Mesendoderm (in vitro differentiated cells): Measurements from ENCODE around the gene BICRAL.

ENCODE experiments used
- DNase-seq: peaks from one replicate; pipeline ENCODE4 v3.0.0; 2013
- H2AK5ac ChIP-seq: 2 replicates; pipeline ENCODE4 v1.6.1; 2013; ENCODE audit warnings: low read length, inconsistent platforms
- H2BK120ac ChIP-seq: 2 replicates; pipeline ENCODE4 v1.6.1; 2013; ENCODE audit warnings: low read depth, mild to moderate bottlenecking, low read length, moderate library complexity, mixed read lengths
- H2BK15ac ChIP-seq: replicated peaks from 2 replicates; pipeline ENCODE4 v1.6.1; 2013; ENCODE audit warnings: low read depth, mild to moderate bottlenecking, moderate library complexity
- H2BK5ac ChIP-seq: 2 replicates; pipeline ENCODE4 v1.6.1; 2013; ENCODE audit warnings: low read length, inconsistent platforms
- H3K18ac ChIP-seq: 2 replicates; pipeline ENCODE4 v1.6.1; 2013; ENCODE audit warnings: mild to moderate bottlenecking, low read length, mixed read lengths
- H3K23ac ChIP-seq: one replicate; pipeline ENCODE4 v1.6.1; 2013; ENCODE audit warnings: low read length
- H3K27ac ChIP-seq: 2 replicates; pipeline ENCODE4 v1.5.1; 2013; ENCODE audit warnings: low read depth, mild to moderate bottlenecking, inconsistent platforms, low read length, moderate library complexity
- H3K27me3 ChIP-seq: 2 replicates; pipeline ENCODE4 v1.6.1; 2013; ENCODE audit warnings: low read length, control low read depth, mild to moderate bottlenecking, inconsistent platforms; ENCODE audit not compliant: insufficient read depth, poor library complexity
- H3K36me3 ChIP-seq: 2 replicates; pipeline ENCODE4 v1.6.1; 2013; ENCODE audit warnings: low read length, inconsistent platforms; ENCODE audit not compliant: control insufficient read depth, insufficient read depth
- H3K4ac ChIP-seq: one replicate; pipeline ENCODE4 v1.6.1; 2013; ENCODE audit warnings: low read depth, mild to moderate bottlenecking, low read length, moderate library complexity
- H3K4me1 ChIP-seq: 2 replicates; pipeline ENCODE4 v1.6.1; 2013; ENCODE audit warnings: low read depth, low read length, inconsistent platforms; ENCODE audit not compliant: control insufficient read depth
- H3K4me2 ChIP-seq: 2 replicates; pipeline ENCODE4 v1.6.1; 2013; ENCODE audit warnings: low read length
- H3K4me3 ChIP-seq: 2 replicates; pipeline ENCODE4 v1.5.1; 2013; ENCODE audit warnings: mild to moderate bottlenecking, low read length
- H3K56ac ChIP-seq: one replicate; pipeline ENCODE4 v1.6.1; 2013; ENCODE audit warnings: low read length
- H3K79me1 ChIP-seq: 2 replicates; pipeline ENCODE4 v1.6.1; 2013; ENCODE audit warnings: low read length, inconsistent platforms
- H3K79me2 ChIP-seq: 2 replicates; pipeline ENCODE4 v1.6.1; 2013; ENCODE audit warnings: mild to moderate bottlenecking, low read length; ENCODE audit not compliant: control insufficient read depth, insufficient read depth
- H3K9ac ChIP-seq: 2 replicates; pipeline ENCODE4 v1.6.1; 2013; ENCODE audit warnings: low read length, inconsistent platforms
- H4K5ac ChIP-seq: one replicate; pipeline ENCODE4 v1.6.1; 2013; ENCODE audit warnings: low read length
- H4K8ac ChIP-seq: one replicate; pipeline ENCODE4 v1.6.1; 2013; ENCODE audit warnings: low read depth, mild to moderate bottlenecking, control low read depth, low read length, moderate library complexity
- WGBS: extraction: QIAGEN DNeasy Blood & Tissue Kit; methylation state at CpG from one replicate; pipeline ENCODE4 v1.1.7; 2013; ENCODE audit warnings: low lambda C conversion rate, missing lambda C conversion rate; ENCODE audit not compliant: insufficient coverage; ENCODE audit errors: extremely low coverage; 5-methylcytosine and 5-hydroxymethylcytosine counted together

The BICRAL gene

GRCh38 chr6:42742116-42742894, 39.5 kb upstream of the BICRAL start:
- Histone ChIP-seq H2AK5ac (no peak overlapping the region), H4K5ac (no peak overlapping the region), H3K18ac (no peak overlapping the region), H3K79me1 (peaks cover 7% of the 10 kb centered on the region), H2BK5ac (no peak overlapping the region), H3K27ac (no peak overlapping the region), H3K79me2 (peaks cover 17% of the 10 kb centered on the region), H2BK15ac (no peak overlapping the region), H2BK120ac (no peak overlapping the region), H3K27me3 (no peaks in the 10 kb centered on the region), H3K4me2 (no peak overlapping the region), H3K4me1 (peaks cover 2% of the 10 kb centered on the region), H3K36me3 (no peaks in the 10 kb centered on the region), H3K23ac (no peak overlapping the region), H3K56ac (no peak overlapping the region), H3K4me3 (no peak overlapping the region), H3K9ac (no peak overlapping the region), H3K4ac (no peak overlapping the region), H4K8ac (no peak overlapping the region)
- no peak for DNase-seq
- WGBS: no CpG with 5 or more reads among the region's 5 CpGs

- Histone ChIP-seq H3K56ac (no peak overlapping the region), H3K4ac (no peak overlapping the region), H4K8ac (no peak overlapping the region), H4K5ac (no peak overlapping the region), H3K4me3 (peak overlapping the region; percentile 100), H3K4me2 (peak overlapping the region; percentile 95), H3K4me1 (peaks cover 2% of the 10 kb centered on the region), H2BK15ac (no peak overlapping the region), H3K79me2 (peaks cover 17% of the 10 kb centered on the region), H2AK5ac (no peak overlapping the region), H3K27ac (no peak overlapping the region), H3K36me3 (no peaks in the 10 kb centered on the region), H3K23ac (no peak overlapping the region), H2BK120ac (no peak overlapping the region), H3K27me3 (no peaks in the 10 kb centered on the region), H3K9ac (peak overlapping the region; percentile 97), H2BK5ac (no peak overlapping the region), H3K79me1 (peaks cover 9% of the 10 kb centered on the region), H3K18ac (no peak overlapping the region)
- DNase-seq: no peak
- no CpG with 5 or more reads among the region's 21 CpGs for WGBS
These were observed 37.4 kb upstream of the BICRAL start for GRCh38 chr6:42744351-42744893.

- no CpG with 5 or more reads among the region's 29 CpGs for WGBS
- peak; percentile 54 for DNase-seq
- peak overlapping the region; percentile 99 for H3K56ac ChIP-seq
- H3K4me1 ChIP-seq: peaks cover 2% of the 10 kb centered on the region
- H3K4me2 ChIP-seq: peak overlapping the region; percentile 95
- no peaks in the 10 kb centered on the region for H3K36me3 ChIP-seq
- H4K5ac ChIP-seq: no peak overlapping the region
- H3K4me3 ChIP-seq: peak overlapping the region; percentile 100
- H3K27ac ChIP-seq: peak overlapping the region; percentile 14
- no peaks in the 10 kb centered on the region for H3K27me3 ChIP-seq
- no peak overlapping the region for H3K4ac ChIP-seq
- H2BK5ac ChIP-seq: no peak overlapping the region
- H4K8ac ChIP-seq: no peak overlapping the region
- peaks cover 17% of the 10 kb centered on the region for H3K79me2 ChIP-seq
- no peak overlapping the region for H2BK15ac ChIP-seq
- H2BK120ac ChIP-seq: no peak overlapping the region
- no peak overlapping the region for H3K23ac ChIP-seq
- H3K18ac ChIP-seq: peak overlapping the region; percentile 23
- peaks cover 9% of the 10 kb centered on the region for H3K79me1 ChIP-seq
- no peak overlapping the region for H2AK5ac ChIP-seq
- H3K9ac ChIP-seq: peak overlapping the region; percentile 97
These were observed 36.7 kb upstream of the BICRAL start for GRCh38 chr6:42745083-42745639.

GRCh38 chr6:42745640-42746462, 36.0 kb upstream of the BICRAL start, which contains the start of gene TBCC:
TBCC (minus strand) TSS chr6:42746103; CDS start chr6:42746073, 30 bp downstream.
- no peak within 1 kb of the TSS for H3K23ac ChIP-seq
- peak within 1 kb of the TSS; percentile 99 for H3K27ac ChIP-seq
- peak within 1 kb of the TSS; percentile 92 for H3K4ac ChIP-seq
- H4K8ac ChIP-seq: peak within 1 kb of the TSS; percentile 59
- no peak within 1 kb of the TSS for H2BK15ac ChIP-seq
- peak within 1 kb of the TSS; percentile 100 for H3K4me3 ChIP-seq
- peaks cover 9% of the 10 kb centered on the region for H3K79me1 ChIP-seq
- peaks cover 2% of the 10 kb centered on the region for H3K4me1 ChIP-seq
- H4K5ac ChIP-seq: no peak within 1 kb of the TSS
- H2BK5ac ChIP-seq: peak within 1 kb of the TSS; percentile 69
- H2BK120ac ChIP-seq: peak within 1 kb of the TSS; percentile 86
- peak within 1 kb of the TSS; percentile 91 for H3K18ac ChIP-seq
- WGBS: no CpG with 5 or more reads among the region's 57 CpGs
- no peak within 1 kb of the TSS for H2AK5ac ChIP-seq
- H3K27me3 ChIP-seq: no peaks in the 10 kb centered on the region
- H3K56ac ChIP-seq: peak within 1 kb of the TSS; percentile 99
- peak within 1 kb of the TSS; percentile 97 for H3K9ac ChIP-seq
- H3K36me3 ChIP-seq: no peaks in the 10 kb centered on the region
- peaks cover 17% of the 10 kb centered on the region for H3K79me2 ChIP-seq
- H3K4me2 ChIP-seq: peak within 1 kb of the TSS; percentile 98
- peak; percentile 100 for DNase-seq

- peak overlapping the region; percentile 80 for H2BK5ac ChIP-seq
- WGBS: no CpG with 5 or more reads among the region's 55 CpGs
- peak overlapping the region; percentile 59 for H4K8ac ChIP-seq
- H3K79me2 ChIP-seq: peaks cover 17% of the 10 kb centered on the region
- H3K27ac ChIP-seq: peak overlapping the region; percentile 99
- no peaks in the 10 kb centered on the region for H3K36me3 ChIP-seq
- DNase-seq: peak; percentile 98
- peak overlapping the region; percentile 91 for H3K18ac ChIP-seq
- peaks cover 9% of the 10 kb centered on the region for H3K79me1 ChIP-seq
- no peaks in the 10 kb centered on the region for H3K27me3 ChIP-seq
- H3K56ac ChIP-seq: peak overlapping the region; percentile 95
- no peak overlapping the region for H2AK5ac ChIP-seq
- peaks cover 2% of the 10 kb centered on the region for H3K4me1 ChIP-seq
- no peak overlapping the region for H2BK15ac ChIP-seq
- no peak overlapping the region for H4K5ac ChIP-seq
- H3K4ac ChIP-seq: peak overlapping the region; percentile 92
- peak overlapping the region; percentile 98 for H3K4me2 ChIP-seq
- H3K4me3 ChIP-seq: peak overlapping the region; percentile 82
- peak overlapping the region; percentile 0 for H3K23ac ChIP-seq
- H2BK120ac ChIP-seq: peak overlapping the region; percentile 86
- H3K9ac ChIP-seq: peak overlapping the region; percentile 89
These were observed 35.1 kb upstream of the BICRAL start for GRCh38 chr6:42746463-42747391.
